NCI-H2081 (cell line): Measurements from ENCODE around the gene HLA-DQA1.
"Not testable (repeated sequence)": the region's sequence is repeated elsewhere in the genome, so short reads cannot be mapped to it uniquely, and the experiment has no call there.

Experiments
- DNase-seq, 2 experiments: peaks; one replicate each; lab custom pipeline; 2025; lab: John Stamatoyannopoulos, UW

The HLA-DQA1 gene

DNA sequence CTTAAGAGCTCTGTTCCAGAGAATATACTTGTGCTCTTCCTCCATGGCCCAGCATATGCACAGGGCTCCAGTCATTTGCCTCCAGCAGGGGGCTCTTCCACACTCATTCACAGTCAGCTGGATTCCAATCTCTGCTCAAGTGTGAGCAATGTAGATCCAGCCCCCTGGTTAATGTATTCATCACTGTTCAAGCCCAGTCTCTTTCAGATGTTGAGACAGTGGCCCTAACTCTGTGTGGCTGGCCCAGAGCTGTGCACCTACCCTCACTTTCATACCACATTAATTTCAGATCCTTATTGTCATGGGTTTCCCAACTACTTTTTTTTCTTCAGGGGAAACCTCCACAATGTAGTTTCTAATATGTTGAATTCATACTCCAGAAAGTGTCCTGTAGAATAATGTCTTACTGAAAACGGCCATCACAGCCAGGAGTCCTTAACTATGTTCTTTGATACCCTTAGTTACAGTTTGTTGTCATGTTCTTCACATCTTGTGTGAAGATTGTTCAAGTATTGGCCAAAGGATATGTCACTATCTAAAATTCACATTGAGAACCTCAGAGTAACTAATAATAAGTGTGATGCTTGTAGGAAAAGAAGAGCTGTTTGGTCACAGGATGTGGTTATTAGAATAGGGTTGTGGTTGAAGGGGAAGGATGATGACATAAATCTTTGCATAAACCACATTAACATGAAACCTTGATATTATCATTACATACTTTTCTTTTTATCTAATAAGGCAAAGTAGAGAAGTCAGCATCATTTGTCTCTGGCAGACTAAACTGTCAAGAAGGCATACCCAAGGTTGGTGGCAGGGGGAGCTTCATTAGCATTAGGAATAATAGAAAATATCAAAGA, 14.4 kb upstream of the HLA-DQA1 start:
- DNase-seq: no peak

DNA sequence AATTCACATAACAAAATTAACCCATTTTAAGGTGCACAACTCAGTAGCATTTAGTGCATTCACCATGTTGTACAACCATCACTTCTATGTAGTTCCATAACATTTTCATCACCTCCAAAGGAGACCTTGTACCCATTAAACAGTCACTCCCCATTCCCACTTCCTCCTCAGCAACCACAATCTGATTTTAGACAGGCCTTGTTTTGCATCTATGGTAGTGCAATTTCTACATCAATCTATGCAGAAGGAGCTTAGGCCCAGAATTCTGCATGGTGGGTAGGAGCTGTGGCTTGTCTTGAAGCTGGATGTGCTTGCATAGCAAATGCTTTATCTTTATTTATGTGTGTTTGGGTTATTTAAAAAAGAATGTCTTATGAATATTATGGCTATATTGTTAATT, 13.5 kb upstream of the HLA-DQA1 start:
- no peak for DNase-seq

DNA sequence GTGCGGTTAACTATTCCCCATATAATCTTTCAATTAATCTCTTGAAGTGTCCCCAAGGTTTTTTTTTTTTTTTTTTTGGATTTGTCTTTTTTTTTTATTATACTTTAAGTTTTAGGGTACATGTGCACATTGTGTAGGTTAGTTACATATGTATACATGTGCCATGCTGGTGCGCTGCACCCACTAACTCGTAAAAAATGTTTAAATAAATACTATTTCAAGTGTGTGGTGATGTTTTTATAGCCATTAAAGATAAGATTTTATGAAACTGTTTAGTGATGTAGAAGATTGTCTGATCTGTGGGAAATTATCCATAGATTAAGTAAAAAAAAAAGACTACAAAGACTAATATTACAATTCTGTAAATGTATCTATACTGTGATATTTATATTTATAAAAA, 12.6 kb upstream of the HLA-DQA1 start:
- DNase-seq: no peak

DNA sequence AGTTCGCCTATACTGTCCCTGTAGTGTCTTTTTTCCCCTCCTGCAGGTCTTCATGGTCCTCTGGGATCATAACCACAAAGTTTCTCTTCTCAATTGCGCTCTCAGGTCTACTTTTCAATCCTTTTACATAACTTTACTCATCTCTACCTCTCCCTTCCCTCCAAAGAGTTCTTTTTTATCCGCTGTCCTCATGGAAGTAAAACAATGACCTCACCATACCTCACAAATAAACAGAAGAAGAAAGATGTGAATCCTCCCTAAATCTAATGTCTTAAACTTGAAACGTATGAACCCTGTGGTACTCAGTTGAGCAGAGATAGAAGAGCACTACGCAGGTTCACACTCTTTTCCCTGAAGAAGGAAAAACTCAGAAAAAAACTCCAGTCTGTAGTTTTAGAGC, 12.1 kb upstream of the HLA-DQA1 start:
- no peak for DNase-seq

DNA sequence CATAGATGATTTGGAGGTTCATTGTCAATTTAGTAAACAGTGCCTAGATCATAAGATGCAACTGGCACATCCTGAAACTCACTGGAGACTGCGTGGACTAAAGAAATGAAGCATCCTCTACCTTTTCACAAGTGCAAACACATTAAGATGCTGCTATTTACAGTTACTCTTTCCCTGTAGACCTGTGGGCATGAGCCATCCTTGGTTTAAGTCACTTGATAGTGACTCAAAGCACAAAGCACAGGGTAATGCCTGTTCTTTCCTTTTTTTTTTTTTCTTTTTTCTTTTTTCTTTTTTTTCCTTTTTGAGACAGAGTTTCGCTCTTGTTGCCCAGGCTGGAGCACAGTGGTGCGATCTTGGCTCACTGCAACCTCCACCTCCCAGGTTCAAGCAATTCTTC, 10.0 kb upstream of the HLA-DQA1 start:
- DNase-seq: no peak

DNA sequence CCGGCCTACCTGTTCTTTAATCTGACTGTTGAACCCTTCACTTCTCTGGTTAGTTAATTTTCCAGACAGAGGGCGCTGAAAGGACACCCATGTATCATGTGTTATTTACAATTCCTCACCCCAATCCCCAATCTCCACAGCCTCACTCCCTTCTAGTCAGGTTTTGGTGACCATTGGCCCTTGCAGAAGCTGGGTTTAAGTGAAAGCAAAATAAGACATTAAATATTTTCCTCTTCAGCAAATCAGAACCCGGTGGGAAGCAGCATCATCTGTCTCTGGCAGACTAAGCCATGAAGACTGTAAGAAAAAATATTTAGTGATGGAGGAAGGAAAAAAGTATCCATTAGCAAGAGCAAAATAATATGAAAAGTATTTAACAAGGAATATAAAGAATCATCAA, 9.4 kb upstream of the HLA-DQA1 start:
- no peak for DNase-seq

DNA sequence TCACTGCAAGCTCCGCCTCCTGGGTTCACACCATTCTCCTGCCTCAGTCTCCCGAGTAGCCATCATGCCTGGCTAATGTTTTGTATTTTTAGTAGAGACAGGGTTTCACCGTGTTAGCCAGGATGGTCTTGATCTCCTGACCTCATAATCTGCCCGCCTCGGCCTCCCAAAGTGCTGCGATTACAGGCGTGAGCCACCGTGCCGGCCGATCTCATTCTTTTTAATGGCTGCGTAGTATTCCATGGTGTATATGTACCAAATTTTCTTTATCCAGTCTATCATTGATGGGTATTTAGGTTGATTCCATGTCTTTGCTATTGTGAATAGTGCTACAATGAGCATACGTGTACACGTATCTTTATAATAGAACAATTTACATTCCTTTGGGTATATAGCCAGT, 7.4 kb upstream of the HLA-DQA1 start:
- not testable (repeated sequence) for DNase-seq

DNA sequence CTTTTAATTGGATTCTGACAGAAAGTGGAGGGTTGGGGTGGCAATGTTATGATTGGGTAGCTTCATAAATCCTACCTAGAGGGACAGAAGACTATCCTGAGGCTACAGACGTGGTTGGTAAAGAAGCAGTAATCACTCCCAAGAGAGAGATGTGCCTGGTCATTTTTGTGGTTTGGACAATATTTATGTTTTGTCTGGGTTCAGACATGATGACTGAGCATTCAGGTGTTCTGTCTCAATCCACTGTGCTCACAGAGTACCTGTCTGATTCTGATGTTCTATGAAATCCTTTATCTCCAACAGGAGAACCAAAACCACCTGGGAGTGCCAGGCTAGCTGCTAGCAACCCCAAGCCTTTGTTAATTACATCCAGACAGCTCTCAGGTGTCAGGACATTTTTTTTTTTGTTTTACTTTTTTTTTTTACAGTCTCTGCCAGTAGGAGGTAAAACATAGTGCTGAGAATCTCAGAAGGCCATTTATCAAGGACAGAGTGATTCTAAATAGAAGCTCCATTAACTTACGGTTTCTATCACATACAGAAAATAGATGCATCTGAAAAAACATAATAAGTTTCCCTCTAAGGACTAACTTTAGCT, 1.6 kb upstream of the HLA-DQA1 start:
- no peak for DNase-seq

DNA sequence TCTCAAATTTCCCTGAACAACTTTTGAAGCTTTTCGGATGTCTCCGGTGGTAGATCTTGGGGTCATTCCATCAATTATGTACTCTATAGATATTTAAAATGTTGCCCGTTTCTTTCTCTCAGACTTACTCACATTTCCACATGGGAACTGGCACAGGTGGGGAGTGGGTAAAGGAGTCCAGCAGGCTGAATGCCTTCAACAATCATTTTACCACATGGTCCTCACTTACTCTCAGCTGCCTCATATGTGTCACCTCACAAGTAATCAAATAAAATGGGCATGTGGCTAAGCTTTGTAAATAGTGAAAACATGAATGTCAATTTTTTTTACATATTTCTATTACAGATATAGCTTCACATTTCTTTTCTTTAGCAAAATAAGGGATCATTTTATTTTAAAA, 677 bp downstream of the HLA-DQA1 start:
- no peak for DNase-seq

DNA sequence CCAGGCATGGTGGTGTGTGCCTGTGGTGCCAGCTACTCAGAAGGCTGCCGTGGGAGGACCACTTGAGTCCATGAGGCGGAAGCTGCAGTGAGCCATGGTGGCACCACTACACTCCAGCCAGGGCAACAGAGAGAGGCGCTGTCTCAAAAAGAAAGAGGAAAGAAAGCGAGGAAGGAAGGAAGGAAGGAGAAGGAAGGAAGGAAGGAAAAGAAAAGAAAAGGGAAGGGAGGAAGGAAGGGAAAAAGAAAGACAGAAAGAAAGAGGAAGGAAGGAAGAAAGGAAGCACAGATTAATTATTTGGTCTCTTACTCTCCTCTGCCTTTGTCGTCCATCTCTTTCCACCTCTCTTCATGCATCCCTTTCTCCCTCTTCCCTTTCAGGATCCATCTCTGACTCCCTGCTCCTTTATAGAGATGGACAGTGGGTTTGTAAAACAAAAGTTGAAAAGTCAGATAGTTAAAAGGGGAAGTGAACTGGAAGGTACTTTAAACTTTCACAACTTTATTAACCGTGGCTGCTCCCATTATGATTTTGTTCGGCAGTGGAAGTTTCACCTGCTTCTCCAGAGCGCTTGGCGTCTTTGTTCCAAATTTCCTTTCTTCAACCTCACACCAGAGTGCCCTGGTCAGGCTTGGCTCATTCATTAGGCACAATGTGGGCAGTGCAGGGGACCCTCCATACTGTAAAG, 1.5 kb downstream of the HLA-DQA1 start:
- no peak for DNase-seq

DNA sequence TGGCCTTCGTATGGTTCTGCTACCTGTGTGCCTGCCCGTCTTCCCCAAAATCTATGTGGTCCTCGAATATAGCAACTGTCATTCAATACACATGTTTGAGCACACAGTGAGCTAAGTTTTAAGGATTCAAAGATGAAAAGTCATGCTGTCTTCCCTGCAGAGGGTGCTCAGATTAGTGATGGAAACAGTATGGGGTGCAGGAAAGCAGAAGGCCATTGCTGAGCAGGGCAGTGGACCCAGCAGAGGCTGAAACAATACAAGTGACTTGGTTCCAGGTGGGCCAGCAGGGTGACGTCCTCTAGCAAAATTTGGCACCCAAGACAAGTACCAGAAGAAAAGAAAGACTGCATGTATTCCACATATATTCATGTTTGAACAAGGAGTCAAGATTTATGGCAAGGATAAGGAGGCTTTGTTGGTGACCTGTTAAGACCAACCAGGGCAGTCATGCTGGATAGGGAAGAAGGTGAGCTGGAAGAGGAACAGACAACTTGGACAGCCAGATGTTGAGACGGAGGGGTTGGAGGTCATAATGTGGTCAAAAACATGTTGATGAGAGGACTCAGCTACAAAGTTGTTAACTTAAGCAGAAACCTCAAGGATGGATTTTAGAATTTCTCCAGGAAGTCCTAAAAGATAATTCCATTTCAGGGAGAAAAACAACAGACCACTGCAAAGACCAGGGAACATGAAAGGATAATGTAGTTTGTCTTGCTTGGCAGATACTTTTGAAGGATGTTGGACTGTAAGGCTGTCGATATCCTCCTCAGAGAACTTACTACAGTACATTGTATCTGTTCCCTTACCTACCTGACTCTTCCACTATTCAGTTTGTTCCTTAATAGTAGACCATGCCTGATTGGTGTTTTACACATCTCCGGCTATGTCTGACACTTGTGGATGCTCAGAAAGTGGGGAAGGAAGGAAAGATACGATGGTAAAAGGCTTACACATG, 2.5 kb downstream of the HLA-DQA1 start:
- DNase-seq: no peak

DNA sequence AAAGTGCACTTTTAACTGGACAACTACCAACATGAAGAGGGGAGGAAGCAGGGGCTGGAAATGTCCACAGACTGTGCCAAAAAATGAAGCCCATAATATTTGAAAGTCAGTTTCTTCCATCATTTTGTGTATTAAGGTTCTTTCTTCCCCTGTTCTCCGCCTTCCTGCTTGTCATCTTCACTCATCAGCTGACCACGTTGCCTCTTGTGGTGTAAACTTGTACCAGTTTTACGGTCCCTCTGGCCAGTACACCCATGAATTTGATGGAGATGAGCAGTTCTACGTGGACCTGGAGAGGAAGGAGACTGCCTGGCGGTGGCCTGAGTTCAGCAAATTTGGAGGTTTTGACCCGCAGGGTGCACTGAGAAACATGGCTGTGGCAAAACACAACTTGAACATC, 3.9 kb downstream of the HLA-DQA1 start:
- DNase-seq: no peak

DNA sequence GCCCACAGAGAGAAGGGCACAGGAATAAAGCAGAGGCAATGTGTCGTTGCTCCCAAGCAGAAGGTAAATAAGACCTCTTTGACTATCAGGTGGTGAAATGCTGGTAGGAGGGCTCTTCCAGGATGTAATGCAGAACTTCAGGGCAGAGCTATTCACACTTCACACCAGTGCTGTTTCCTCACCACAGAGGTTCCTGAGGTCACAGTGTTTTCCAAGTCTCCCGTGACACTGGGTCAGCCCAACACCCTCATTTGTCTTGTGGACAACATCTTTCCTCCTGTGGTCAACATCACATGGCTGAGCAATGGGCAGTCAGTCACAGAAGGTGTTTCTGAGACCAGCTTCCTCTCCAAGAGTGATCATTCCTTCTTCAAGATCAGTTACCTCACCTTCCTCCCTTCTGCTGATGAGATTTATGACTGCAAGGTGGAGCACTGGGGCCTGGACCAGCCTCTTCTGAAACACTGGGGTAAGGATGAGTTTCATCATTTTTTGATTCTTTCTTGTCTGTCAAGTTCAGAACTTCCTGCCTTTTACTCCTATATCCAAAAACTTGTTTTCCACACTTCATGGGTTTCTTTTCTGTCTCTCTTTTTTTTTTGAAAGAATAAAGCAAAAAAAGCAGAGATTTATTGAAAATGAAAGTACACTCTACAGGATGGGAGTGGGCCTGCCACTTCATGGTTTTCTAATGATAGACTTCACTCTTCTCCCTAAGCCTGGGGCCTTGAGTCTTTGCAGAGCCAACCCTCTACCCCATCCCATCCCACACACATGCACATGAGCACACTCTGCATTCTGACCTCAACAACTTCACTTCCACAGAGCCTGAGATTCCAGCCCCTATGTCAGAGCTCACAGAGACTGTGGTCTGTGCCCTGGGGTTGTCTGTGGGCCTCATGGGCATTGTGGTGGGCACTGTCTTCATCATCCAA, 4.8 kb downstream of the HLA-DQA1 start:
- DNase-seq: not testable (repeated sequence)

DNA sequence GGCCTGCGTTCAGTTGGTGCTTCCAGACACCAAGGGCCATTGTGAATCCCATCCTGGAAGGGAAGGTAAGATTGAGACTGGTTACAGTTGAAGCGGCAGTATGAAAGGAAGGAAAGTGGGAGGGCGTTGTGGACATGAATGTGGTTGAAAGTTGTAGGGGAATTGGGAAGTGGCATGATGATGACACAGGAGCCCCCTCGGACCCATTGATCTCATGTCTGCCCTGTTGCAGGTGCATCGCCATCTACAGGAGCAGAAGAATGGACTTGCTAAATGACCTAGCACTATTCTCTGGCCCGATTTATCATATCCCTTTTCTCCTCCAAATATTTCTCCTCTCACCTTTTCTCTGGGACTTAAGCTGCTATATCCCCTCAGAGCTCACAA, 5.5 kb downstream of the HLA-DQA1 start:
- no peak for DNase-seq

DNA sequence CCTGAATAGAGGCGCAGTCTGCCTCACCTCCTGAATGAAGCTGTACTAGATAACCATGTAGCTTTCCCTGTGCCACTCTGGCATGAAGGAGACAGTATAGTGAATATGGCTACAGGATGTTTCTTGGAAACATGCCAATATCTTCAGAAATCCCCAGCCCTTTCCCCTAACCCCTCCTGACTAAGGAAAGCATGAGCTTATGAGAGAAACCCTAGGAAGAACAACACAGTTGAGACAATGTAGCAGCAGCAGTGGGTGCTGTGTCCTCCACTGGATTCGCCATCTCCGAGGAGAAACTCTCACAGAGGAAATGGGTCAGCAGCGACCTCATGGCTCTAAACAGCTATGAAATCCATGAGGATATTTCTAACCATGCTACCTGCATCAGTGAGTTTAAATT, 6.7 kb downstream of the HLA-DQA1 start:
- no peak for DNase-seq

DNA sequence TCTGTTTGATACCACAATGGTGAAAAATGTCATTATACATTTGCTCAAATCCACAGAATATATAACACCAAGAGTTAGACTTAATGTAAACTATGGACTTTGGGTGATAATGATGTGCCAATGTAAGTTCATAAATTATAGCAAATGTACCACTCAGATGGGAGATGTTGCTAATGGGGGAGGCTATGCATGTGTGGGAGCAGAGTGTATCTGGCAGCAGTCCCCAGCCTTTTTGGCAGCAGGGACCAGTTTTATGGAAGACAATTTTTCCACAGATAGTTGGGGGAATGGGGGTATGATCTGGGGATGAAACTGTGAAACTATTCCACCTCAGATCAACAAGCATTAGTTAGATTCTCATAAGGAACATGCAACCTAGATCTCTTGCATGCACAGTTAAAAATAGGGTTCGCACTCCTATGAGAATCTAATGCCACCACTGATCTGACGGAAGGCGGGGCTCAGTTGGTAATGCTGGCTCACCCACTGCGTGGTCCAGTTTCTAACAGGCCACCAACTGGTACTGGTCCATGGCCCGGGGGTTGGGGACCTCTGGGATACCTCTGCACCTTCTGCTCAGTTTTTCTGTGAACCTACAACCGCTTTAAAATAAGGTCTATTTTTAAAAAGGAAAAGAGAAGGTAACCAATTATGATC, 8.0 kb downstream of the HLA-DQA1 start:
- no peak for DNase-seq

DNA sequence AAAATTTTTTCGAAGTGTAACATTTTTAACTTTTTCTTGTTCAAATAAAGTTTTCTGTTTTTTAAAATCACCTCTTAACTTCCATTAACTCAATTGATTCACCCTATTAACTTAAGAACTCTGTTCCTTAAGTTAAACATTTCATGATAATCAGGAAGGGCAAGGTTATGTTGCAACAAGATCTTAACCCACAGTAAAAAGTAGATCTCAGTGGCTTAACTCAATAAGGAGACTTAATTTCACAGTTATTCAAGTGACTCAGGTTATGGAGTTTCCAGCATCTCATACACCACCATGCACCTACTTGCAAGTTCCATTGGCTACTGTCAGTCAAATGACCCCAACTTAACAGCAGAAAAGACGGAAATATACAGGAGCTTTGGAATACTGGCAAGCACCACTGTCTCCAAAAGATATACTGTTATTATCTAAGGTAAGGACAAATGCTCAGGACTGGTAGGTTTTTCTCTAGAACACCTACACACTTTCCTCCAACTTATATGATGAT, 18.1 kb downstream of the HLA-DQA1 start:
- DNase-seq: no peak

DNA sequence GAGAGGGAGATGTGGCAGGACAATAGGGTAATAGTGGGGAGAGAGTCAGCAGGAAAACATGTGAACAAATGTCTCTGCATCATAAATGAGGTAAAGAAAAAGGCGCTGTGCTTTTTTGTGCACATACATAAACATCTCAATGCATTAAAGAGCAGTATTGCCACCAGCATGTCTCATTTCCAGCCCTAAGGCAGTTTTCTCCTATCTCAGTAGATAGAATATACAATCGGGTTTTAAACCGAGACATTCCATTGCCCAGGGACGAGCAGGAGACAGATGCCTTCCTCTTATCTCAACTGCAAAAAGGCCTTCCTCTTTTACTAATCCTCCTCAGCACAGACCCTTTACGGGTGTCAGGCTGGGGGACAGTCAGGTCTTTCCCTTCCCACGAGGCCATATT, 20.1 kb downstream of the HLA-DQA1 start:
- not testable (repeated sequence) for DNase-seq

DNA sequence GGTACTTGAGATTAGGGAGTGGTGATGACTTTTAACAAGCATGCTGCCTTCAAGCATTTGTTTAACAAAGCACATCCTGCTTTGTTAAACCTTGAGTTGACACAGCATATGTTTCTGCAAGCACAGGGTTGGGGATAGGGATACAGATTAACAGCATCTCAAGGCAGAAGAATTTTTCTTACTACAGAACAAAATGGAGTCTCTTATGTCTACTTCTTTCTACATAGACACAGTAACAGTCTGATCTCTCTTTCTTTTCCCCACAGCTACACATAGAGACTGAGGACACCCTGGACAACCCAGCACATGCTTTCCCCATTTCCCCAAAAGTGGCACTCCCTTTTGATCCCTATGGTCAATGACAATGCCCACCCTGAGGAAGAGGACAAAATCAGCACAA, 20.6 kb downstream of the HLA-DQA1 start:
- DNase-seq: not testable (repeated sequence)

DNA sequence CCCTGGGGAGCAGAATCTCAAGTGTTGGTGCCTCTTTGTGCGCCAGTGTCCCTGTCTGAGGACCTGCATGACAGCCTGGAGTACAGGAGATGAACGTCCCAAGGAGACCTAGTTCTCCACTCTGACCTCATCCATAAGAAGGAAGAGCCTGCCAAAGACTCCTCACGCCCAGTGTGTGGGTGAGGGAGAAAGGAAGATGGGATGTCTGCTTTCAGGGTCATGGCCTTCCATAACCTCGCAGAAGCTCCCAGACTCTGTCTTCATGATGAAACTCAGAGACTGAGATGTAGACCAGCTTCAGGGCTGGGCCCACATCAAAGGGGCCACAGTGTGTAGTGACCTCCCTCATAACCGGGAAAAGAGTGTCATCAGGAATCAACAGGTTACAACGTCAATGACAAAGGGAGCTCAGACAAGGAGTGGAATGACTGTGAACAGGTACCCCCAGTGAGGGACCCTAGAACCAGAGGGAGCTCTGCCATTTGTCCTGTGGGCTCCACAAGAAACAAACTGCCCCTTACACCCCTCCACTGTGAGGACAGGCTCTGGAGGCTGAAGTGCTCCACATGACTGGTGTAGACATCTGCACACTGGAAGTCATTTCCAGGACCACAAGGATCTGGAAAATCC, 21.2 kb downstream of the HLA-DQA1 start:
- no peak for DNase-seq
